Activated T-helper 9 cell treated with anti-CD3 and anti-CD28 coated beads, Interleukin-2, amount 50 U/mL, for 16 hours (primary cell): ENCODE results near the gene TRAK2.
"Not testable (repeated sequence)": the region's sequence is repeated elsewhere in the genome, so short reads cannot be mapped to it uniquely, and the experiment has no call there.

Source experiments
- DNase-seq: peaks from one replicate; pipeline ENCODE4 v3.0.0-alpha.2; 2020; ENCODE audit warnings: low read depth

TRAK2 gene

DNA sequence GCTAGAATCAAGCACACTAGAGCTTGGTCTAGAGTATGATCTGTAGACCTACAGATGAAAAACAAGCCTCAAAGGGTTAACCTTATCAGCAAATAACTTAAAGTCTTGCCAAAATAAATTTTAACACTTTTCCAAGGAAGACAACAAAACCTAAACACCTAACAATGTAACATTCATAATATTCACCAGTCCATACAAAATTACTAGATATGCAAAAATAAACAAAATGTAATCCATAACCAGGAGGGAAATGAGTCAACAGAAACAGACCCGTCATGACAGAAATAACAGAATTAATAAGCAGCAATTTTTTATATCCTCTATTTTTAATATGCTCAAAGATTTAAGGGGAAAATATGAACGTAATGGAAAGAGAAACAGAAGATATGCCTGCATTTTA lies 36.1 kb downstream of the TRAK2 start:
- no peak for DNase-seq

DNA sequence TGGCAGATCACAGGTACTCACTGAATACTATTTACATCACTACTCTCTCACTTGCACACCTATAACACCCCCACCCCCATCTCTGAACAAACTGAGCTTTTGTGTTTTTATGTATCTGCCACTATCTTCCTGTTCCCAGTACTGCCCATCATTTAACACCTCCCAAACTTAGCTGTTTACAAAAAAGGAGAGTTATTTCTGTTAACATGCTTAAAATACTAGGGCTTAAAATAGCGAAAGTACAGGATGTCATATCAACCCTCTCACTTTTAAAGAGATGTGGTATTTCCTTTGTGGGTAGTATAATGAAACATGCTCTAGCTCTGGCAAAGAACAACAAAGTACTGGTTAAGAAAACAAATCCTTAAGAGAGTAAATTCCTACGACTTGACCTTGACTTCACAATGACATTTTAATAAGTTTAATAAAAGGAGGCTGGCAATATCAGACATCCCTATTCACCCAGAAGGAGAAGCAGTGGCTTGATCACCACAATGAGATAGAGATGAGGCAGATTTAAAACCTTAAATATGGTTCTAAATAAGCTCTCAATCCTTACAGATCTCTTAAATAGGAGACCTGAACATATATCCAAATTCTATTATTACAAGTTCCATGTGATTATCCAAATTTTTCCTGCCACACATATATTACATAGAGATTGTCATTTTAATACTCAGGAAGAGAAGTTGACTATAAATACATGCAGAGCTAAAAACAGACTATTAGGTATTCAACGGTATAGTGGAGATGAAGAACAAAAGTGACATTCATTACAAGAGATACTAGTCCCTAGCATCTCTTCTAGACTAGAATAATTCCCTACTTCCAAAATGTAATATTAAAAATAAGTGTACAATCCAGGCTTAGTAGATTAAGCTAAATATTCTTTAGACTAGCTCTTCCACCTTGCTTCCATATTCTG lies 36.9 kb downstream of the TRAK2 start:
- DNase-seq = no peak

DNA sequence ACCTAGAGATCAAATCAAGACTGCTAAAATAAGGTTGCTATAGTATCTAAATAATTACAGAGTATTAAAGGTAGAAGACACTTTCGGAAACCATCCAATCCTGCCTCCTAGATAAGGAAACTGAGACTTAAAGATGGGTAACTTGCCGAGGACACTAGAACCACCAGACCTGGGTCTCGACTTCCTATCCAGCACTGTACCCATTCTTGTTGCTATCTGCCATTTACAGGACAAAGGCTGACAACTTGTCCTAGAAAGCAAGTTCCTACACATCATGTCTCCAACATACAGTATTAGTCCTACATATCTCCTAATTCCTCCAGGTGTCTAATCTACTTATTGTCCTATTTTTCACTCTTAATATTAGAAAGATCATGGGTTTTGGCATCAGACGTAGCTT lies 37.7 kb downstream of the TRAK2 start:
- no peak for DNase-seq

DNA sequence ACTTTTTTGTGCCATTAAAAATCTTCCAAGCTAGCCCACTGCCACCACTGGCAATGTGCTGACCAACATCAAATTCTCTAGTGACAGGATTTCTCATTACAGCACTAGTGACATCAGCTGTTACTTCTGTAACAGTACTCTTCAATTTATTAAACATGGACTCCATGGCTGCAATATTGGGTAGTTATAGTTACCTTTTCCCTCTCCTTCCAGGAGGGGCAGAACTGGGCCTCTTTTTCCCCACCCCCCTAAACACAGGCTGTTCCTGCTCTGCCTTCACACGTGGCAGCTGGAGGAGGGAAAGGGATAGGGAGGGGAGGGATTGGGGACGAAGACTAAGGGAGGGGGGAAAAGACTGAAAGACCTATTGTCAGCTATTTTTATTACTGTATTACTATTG lies 38.1 kb downstream of the TRAK2 start:
- no peak for DNase-seq

DNA sequence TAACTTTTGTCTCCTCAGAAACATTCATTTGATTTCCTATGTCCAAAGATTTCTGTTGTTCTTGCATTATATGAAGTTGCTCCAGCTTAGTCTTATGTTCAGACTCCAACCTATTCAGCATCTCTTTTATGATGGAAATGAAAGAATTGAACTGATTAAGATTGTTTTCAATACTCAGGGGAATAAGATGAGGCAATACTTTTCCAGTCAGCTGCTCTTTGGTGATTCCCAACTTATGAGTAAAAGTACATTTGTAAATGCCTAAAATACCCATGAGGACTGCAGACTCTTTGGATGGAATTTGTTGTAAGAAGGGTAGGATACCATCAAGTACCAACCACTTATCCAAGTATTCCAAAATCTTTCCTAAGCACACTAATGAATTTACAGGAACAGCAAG lies 39.8 kb downstream of the TRAK2 start:
- DNase-seq = no peak

DNA sequence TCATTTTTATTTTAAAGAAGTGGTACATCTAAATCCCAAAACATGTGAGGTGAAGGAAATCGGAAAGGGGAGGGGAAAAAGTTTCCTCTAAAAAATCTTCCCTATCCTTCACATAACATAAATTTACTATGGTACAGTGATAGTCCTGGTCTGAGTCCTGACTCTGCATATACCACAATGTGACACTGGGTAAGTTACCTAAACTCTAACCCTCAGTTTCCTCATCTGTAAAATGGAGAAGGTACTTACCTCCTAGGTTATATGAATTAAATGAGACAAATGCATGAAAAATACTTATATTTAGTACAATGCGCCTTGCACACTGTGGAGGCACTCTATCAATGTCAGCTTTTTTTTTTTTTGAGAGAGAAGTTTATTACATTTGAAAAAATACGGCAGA lies 42.3 kb downstream of the TRAK2 start:
- no peak for DNase-seq

DNA sequence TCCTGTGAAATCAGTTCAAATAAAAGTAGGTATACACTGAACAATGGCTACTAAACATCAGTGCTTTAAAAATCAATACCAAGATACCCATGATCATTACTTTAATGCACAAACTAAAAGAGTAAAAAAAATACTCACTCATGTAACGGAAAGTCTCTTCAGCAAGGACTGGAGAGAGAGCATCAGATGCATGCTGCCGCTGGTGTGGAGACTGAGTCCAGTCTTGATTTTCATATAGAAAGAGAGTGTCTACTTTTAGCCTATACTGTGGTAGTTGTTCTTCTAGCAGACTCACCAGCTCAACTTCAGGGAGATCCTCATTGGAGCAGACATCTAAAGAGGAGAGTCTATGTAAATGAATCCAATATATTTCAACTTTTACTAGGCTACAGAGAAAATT lies 44.0 kb downstream of the TRAK2 start:
- no peak for DNase-seq

DNA sequence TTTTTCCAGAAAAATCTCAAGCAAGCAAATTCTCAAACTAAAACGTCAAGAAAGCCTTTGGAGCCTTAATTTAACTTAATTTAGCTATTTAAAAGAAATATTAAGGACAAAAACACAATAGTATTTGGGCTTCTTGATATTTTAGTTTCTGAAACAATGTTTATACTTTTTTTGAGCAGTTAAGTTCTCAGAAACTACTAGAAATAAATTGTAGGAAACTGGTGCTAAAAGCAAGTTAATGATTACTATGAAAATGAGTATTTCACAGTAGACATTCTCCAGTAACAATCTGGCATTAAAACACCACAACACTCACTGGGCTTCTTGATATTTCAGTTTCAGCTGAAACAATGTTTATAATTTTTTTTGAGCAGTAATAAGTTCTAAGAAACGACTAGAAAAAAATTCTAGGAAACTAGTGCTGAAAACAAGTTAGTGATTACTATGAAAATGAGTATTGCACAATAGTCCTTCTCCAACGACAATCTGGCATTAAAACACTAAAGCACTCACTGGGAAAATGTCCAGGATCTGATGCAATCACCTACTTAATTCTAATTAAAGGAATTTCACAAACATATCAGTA lies 45.1 kb downstream of the TRAK2 start:
- no peak for DNase-seq

DNA sequence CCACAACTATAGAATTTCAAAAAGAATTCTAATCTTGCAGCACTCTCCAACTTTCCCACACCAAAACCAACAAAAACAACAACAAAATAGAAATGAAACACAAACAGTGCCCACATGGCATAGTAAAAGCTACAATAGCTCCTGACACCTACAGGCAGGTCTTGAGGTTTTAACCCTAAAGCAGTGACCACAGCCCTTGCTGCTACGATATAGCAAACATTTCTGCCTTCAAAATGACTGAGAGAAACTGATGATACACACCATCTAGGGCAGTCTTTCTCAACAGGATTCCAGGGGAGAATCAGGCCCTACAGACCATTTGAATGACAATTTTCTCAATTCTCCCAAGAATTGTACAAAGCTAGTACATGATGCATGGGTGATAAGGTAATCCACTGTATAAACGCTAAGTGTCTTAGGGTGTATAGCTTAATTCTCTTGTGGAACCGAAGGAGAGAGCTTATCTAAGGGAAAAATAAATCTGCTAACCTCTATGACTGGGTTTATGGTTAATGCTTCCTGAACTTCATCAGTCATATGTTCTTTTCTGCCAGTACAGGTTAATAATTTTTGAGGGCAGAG lies 46.5 kb downstream of the TRAK2 start:
- DNase-seq = no peak

DNA sequence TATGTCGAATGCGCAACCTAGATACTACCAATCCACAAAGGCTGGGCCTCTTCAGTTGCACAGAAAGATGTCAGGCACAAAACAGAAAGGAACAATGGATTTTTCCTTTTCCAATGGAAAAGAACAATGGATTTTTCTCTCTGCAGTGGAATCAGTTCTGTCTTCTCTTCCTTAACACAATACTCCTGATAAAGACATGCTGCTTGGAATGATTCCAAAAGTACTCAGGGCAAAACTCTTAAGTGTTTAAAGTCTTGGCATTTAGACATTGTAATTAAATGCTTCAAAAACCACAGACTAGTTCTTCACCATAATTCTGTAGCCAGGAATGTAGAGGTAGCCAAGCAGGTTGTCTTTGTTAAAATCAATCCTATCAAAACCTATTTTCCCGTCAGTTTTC lies 47.4 kb downstream of the TRAK2 start:
- no peak for DNase-seq

DNA sequence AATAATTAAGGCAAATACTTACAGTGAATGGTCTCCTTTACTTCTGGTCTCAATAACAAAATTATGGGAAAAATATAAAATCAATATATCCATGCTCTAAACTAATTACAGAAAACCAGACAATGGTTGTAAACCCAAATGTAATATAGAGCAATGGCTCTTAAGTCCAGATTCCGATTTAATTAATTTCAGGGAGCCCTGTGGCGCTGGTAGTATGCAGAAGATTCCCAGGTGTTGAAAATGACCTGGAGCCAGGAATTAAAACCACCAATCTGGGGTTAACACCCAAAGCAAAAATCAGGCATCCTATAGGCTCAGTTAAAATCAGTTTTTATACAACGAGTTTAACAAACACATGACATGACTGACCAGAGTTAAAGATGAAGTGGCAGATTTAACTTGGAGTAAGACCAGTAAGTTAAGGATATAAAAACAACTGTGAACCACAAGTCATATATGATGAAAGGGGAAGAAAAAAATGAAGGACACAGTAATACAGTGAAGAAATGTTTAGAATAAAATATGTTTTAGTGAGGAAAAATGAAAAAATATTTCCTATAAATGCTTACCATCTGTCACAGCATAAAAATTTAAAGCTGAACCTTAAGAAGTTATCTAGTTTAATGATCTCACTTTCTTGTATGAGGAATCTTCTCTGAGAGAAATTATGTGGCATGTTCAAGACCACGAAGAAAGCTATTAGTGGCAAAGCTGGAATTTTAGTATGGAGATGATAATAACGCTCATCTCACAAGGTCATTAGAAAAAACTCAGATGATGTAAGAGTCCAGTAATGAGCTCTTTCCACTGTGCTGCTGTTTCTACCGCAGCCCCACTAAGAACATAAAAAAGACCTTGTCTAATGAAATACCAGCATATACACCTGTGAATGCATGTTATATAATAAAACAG lies 48.4 kb downstream of the TRAK2 start:
- no peak for DNase-seq

DNA sequence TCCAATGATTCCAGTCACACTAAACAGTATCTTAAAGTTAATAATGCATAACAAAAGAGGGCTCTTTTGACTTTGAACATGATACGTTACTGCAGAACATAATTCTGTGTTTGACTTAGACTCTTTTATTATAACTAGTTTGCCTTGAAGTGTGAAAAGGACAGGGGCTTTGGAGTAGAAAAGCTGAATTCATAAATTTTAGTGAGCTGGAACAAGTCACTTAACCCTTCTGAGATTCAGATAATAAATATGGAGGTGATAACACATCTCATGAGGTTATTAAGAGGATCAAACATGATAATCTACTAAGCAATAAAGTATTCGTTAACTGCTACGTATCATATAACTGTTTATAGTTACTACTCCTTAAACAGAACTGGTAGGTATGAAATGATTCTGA lies 49.4 kb downstream of the TRAK2 start:
- DNase-seq = no peak

DNA sequence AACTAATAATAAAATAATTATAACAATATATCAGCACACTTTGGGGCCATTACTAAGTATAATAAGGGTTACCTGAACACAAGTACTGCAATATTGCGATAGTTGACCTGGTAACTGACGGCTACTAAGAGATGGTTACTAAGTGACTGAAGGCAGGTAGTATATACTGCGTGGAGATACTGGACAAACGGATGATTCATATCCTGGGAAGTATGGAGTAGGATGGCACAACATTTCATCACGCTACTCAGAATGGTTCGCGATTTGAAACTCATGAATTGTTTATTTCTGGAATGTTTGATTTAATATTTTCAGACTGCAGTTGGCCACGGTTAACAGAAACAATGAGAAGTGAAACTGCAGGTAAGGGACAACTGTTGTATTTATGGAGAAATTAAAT lies 54.7 kb downstream of the TRAK2 start:
- no peak for DNase-seq

DNA sequence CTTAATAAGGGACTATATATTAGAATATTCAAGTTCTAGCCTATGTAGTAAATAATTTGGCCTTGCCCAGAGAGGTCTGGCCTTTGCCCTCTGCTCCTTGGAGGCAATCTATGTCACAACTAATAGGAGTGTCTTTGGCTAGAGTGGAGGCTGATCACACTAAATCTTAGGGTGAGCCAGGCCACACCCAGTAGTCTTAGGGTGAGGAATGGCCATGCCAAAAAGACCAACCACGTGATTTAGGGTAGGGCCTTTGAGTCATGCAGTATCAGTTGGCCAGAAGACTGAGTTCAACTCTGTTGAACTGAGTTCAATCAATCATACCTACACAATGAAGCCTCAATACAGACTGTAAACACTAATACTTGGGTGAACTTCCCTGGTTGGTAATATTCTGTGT lies 68.1 kb downstream of the TRAK2 start:
- no peak for DNase-seq

DNA sequence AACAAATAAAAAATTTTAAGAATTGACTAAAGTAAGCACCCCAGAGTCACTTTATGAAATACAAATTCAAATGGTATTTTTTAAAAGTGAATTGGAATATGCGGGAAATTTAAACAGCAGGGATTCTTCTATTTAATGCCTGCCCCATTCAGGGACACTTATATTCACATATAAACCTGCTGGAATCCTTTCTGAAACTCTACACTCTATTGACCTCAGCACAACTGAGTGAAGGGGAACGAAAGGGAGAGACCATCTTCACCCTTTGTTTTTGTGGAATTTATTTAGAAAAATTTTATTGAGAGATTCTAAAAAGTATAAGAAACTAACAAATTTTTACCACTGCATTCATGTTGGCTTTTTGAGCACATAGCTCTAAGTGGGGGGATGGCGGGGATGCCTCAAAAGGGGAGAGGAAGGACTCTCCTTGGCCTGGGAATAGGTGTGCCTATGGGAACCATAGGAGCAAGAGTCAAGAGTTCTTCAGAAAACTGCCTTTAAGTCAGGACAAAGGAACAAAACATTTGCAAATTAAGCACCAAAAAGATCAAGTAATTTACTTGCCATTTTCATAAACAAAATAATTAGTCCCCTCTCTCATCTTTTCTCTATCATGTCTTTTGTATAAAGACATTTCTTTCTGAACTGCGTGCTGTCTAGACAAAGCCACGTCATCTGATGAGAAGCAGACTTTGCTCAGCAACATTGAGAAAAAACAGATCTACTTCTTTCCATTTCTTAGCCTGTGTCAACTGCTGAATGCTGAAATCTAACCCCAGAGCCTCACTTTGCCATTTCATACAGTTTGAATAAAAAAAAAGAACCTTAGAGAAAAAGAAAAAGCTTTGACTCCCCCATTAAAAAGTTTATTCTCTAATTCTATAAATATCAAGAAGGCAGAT lies 72.5 kb downstream of the TRAK2 start:
- no peak for DNase-seq

DNA sequence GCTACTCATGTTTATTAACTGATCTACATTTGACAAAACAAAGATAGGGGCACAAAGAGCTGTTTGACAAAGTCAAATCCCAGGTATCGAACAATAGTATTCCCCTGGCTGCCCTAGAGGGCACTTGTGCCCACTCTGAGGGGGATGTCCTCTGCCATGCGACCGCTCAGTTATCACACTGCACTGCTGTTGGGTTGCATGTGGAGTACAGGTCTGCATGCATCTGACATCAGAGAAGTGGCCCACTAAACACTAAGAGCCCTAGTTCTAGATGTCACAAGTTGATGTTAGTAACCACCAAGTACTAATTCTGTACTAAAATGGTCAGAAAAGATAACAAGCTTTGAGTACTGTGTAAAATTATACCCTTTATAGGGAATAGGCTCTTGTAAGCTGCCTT lies 74.0 kb downstream of the TRAK2 start:
- DNase-seq = no peak

DNA sequence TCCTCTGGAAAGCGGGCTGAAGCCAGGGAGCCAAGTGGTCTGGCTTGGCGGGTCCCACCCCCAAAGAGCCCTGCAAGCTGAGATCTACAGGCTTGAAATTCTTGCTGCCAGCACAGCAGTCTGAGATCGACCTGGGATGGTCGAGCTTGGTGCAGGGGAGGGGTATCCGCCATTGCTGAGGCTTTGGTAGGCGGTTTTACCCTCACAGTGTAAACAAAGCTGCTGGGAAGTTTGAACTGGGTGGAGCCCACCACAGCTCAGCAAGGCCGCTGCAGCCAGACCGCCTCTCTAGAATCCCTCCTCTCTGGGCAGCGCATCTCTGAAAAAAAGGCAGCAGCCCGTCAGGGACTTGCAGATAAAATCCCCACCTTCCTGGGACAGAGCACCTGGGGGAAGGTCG lies 81.5 kb downstream of the TRAK2 start:
- DNase-seq = no peak

DNA sequence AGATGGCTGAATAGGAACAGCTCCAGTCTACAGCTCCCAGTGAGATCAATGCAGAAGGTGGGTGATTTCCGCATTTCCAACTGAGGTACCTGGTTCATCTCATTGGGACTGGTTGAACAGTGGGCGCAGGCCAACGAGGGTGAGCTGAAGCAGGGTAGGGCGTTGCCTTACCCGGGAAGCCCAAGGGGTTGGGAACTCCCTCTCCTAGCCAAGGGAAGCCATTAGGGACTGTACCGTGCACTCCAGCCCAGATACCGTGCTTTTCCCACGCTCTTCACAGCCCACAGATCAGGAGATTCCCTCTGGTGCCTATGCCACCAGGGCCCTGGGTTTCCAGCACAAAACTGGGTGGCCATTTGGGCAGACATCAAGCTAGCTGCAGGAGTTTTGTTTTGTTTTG lies 81.9 kb downstream of the TRAK2 start:
- not testable (repeated sequence) for DNase-seq

DNA sequence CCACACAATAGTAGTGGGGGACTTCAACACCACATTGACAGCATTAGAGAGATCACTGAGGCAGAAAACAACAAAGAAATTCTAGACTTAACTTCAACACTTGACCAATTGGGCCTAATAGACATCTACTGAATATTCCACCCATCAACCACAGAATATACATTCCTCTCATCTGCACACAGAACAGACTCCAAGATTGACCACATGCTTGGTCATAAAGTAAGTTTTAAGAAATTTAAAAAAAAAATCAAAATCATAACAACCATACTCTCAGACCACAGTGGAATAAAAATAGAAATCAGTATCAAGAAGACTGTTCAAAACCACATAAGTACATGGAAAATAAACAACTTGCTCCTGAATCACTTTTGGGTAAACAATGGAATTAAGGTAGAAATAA lies 85.1 kb downstream of the TRAK2 start:
- DNase-seq = no peak

DNA sequence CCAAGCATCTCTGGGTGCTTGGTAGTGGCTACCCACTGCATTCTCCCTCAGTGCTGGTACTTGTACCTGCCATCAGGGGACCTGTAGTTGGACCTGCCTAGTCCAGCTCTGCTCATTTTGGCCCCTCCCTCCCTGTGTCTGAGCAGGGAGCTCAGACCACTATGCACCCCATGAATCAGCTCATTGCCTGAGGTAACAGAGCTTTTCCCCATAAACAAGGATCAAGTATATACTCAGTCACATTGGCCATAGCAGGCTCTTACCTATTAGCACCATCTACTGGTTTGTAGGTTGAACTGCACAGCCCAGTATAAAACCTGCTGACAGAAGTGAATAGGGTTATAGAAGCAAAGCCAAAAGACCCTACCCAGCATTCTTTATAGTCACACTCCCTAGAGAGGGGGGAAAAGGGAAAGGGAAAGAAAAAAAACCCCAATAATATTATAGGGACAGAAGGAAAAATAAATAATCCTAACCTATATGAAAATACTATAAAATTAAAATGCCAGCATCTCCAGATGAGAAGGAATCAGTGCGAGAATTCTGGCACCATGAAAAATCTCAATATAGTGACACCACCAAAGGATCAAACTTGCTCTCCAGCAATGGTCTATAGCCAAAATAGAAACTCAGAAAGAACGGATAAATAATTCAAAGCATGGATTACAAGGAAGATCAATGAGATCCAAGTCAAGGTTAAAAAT lies 87.2 kb downstream of the TRAK2 start:
- no peak for DNase-seq

DNA sequence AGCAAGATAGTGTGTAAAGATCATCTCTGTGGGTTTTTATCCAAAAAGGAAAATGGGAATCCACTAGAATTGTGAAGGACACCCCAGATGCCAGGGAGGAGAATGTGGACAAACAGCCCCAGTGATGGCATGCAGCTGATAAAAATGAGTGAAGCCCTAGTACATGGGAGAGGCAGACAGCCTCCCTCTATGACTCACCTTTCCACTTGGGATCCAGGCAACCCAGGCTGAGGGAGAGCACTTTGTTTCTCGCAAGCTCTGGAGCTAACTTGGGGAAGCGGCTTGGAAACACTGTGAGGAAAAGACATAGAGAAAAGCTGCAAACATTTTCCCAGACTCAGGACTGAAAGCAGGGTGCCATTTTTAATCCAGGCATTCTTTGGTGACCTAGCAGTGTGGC lies 88.9 kb downstream of the TRAK2 start:
- DNase-seq = no peak
